Measurements from ENCODE around the gene LRIG1.

LRIG1 gene

DNA sequence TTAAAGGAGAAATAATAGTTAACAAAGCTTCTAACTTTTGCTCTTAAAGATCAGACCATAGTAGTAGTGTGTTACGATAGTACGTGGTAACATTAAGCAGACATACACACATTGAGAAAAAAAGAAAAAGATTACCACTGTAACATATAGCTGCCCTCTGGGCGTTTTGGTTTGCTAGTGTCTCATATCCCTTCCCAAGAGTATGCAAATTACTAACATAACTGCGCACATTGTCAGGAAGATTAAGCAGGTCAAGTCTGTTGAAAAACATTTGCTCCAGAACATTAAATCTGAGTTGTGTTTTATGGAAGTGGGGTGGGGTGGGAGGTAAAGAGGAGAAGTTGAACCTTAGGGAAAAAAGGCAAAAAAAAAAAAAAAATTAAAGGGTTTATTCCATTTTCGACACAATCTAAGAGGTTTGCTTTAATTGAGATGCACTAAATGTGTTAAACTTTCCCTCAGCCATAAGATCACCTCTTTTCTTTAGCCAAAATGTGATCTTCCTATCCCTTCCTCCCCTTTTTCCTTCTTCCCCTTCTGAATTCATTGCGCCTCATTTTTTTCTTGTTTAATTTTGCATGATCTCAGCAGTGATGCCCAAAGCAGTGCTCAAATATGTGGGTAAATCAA is 1.5 kb upstream of the LRIG1 start:
- DNase-seq = no peak

DNA sequence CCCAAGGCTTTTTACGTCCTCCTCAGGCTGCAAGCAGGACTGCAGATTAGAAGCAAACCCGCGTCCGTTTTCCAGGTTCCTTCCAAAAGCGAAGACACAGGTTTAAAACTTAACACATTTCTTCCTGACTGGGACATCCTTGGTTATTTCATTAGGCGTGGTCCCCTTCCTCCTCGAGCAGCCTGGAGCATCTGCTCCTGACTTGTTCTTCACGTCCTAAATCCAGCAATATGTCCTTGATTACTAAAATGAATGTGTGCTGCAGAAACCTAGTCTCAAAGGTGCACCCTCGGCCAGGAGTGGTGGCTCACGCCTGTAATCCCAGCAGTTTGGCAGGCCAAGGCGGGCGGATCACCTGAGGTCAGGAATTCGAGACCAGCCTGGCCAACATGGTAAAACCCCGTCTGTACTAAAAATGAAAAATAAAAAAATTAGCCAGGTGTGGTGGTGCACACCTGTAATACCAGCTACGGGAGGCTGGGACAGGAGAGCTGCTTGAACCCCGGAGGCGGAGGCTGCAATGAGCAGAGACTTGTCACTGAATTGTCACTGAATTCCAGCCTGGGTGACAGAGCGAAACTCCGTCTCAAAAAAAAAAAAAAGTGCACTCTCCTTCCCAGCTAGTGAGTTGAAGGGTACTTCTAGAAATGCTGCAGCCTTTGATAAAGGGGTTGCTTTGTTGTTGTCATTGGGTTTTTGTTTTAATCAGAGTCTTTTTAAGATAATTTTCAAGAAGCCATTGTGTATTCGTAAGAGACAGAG is 842 bp upstream of the LRIG1 start:
- DNase-seq = no peak

GRCh38 chr3:66499881-66500575 is 794 bp downstream of the LRIG1 start:
- DNase-seq = peak in 1 of 2 experiments; percentile 26

- peak in 1 of 2 experiments; percentile 23 for DNase-seq
These were observed 1.9 kb downstream of the LRIG1 start for GRCh38 chr3:66498687-66499621.

DNA sequence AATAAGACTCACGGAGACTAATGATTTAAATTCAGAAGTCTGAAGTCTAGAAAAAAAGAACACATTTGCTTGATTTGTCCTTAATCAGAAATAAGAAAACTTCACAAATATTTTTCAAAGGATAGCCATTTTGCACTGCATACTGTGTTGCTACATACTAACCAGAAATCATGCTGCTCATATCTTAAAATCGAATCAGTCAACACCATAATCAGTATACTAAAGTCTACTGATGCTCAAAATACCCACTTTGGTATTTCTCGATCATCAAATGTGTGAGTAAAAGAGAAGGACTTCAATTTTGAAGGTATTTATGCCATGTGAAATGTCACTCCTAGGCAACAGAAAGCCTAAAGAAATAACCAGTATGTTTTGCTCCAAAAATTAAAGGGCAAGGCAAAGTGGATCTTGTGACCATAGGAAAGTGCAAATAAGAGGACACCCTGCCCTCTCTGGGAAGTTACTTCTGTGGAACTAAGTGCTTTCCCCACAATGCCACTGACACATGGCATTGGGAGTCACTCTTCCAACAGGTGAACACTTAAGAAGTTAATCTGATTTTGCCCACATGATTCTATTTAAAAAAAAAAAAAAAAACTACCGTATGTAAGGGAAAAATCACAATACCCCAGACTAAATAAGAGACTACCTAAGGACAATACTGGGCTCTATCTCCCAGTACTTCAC is 2.7 kb downstream of the LRIG1 start:
- peak in 1 of 2 experiments; percentile 35 for DNase-seq

- DNase-seq = no peak
These were observed 3.4 kb downstream of the LRIG1 start for GRCh38 chr3:66497288-66497984.

GRCh38 chr3:66496746-66497145 is 4.1 kb downstream of the LRIG1 start:
- DNase-seq = no peak

- DNase-seq = no peak
These were observed 4.5 kb downstream of the LRIG1 start for GRCh38 chr3:66496301-66496700.

DNA sequence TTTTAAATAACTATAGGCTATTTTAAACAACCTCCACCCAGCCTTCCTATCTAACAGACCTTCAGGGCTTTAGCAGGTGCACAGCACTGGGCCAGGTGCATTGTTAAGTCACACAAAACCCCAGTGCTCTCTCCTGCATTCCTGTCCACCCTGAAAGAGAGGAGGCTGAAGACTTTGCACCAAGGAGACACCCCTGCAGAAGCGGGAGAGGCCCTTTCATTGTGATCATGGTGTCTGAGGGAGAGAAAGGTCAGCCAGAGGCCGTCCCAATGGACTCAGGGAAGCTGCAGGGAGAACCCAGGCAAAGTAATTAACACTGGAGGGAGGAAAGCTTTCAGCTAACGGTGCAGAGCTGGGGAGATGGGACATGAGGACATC is 5.2 kb downstream of the LRIG1 start:
- no peak for DNase-seq

DNA sequence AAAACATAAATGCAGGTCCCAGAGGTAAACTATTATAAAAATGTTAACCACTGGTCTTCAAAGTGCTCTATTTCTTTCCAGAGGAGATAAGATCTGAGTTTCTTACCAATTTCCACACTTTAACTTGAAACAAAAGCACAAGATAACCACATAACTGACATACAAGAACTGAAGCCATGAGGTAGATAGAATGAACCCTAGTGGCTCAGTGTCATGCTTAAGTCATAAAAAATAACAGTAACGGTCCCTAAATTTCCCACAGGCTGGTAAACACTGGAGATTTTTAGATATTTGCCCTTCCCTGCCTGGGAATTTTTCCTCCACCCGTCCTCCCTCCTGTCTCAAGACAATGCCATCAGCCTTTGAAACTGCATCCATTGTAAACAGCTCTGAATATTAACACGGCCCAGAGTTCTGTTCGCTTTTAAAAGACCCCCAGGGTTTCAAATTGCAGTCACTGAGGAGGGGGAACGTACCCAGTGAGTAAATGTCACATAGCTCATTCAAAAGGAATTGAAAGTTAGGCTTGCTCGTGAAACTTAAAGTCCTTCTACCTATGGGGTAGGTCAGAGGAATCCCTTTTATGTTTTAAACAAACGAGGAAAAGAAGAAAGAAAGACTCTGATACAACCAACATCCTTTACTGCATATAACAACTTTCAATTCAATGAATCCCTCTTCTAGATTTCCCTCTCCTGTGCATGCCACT is 5.7 kb downstream of the LRIG1 start:
- DNase-seq = no peak

GRCh38 chr3:66493458-66494099 is 7.2 kb downstream of the LRIG1 start:
- no peak for DNase-seq

DNA sequence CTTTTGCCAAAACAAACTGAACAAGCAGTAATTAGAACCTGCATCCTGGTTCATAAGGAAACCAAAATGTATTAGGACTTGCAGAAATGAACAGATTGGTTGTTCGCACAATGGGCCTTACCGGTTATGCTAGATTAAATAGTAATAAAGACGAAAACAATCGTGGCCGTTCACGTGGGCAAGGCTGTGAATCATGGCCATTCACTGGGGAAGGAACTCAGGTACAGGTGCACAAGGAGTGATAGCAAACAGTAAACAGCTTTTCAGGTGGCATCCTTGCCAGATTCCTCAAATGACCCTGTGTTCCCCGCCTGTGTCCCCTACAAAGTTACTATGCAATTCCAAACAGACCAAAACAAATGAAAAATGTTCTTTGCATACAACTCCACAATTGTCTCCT is 8.2 kb downstream of the LRIG1 start:
- DNase-seq = no peak

GRCh38 chr3:66492071-66492470 is 8.8 kb downstream of the LRIG1 start:
- DNase-seq = no peak

GRCh38 chr3:66490984-66491383 is 9.8 kb downstream of the LRIG1 start:
- DNase-seq = no peak

GRCh38 chr3:66490214-66490613 is 10.6 kb downstream of the LRIG1 start:
- DNase-seq = no peak

DNA sequence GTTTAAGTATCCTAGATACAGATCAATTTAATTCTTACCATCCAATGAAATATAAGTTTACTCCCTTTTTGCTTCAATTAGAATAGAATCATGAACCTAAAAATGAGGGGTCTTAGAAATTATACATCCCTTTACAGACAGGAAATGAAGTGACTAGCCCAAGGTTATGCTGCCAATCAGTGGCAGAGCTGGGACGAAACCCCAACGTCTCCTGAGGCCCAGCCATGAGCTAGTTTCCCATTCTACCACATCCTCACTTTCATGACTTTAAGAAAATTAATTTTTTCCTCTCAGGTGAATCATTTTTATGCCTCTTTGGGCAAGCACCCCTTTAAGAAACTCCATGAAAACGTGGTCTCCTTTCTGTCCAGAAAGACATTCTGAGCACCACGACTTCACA is 11.2 kb downstream of the LRIG1 start:
- no peak for DNase-seq

GRCh38 chr3:66489115-66489514 is 11.7 kb downstream of the LRIG1 start:
- DNase-seq = no peak

GRCh38 chr3:66488492-66488891 is 12.3 kb downstream of the LRIG1 start:
- peak in 1 of 2 experiments; percentile 31 for DNase-seq

DNA sequence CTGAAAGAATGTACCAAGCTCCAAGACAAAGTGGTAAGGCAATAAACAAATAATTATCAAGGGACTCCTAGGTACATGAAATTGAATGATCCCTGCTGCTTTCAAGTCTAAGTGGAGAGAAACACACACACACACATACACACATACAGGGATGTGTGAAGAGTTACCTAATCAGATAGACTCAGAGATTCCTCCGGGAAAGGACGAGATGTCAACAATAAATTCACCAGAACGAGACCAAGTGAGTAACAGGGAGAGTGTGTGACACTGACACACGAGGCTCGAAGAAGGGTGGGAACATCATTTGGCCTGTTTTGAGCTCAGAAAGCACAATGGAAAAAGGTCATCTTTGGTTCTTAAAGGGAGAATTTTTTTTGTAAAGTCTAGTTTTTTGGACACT is 13.4 kb downstream of the LRIG1 start:
- no peak for DNase-seq

- no peak for DNase-seq
These were observed 14.2 kb downstream of the LRIG1 start for GRCh38 chr3:66486646-66487045.

All from NCI-H524 (cell line).